Erythroblast (primary cell): ENCODE data around the gene LSAMP.

Experiments used
- GATA1 ChIP-seq: IDR thresholded peaks from 2 replicates; pipeline ENCODE4 v1.6.1; 2011; ENCODE audit warnings: low read depth, mild to moderate bottlenecking, control low read depth, low read length, moderate library complexity
- POLR2A ChIP-seq: IDR thresholded peaks from 2 replicates; pipeline ENCODE4 v1.6.1; 2011; ENCODE audit warnings: mild to moderate bottlenecking, low read length

DNA sequence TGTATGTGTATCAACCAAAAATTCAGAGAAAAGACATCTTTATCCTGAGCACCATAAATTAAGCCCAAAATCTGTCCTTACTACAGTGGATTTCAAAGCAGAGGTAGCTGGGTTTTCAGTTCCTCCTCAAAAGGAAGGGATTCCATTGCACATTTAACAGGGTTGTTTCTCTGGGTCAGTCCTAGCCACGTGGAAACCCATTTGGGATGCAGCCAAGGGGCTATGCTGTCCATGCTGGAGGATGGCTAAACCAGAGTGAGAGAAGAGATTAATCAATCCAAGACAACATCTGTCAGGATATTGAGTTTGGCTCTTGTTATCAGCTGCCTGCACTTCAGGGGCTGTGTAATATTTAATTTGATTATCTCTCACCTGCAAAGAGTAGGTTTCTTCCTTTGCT lies 28.1 kb downstream of the LSAMP start:
- TF ChIP-seq POLR2A = no peak
- TF ChIP-seq GATA1 = no peak
